GM18951 (cell line): ENCODE results near the gene MTERF1.

Experiments
- POLR2A ChIP-seq: IDR thresholded peaks from 4 replicates; pipeline ENCODE4 v1.6.1; 2011; ENCODE audit warnings: mild to moderate bottlenecking; ENCODE audit not compliant: insufficient read length, insufficient read depth; ENCODE audit errors: extremely low read depth
- in situ Hi-C: fragments of 300-500 bp; cut with MboI; formaldehyde crosslinking; loops from one replicate; pipeline ENCODE4 v1.12.0; 2022; ENCODE audit warnings: low sequenced_read_pairs, mixed read lengths, inconsistent platforms; ENCODE audit not compliant: unreplicated experiment

MTERF1 gene

DNA sequence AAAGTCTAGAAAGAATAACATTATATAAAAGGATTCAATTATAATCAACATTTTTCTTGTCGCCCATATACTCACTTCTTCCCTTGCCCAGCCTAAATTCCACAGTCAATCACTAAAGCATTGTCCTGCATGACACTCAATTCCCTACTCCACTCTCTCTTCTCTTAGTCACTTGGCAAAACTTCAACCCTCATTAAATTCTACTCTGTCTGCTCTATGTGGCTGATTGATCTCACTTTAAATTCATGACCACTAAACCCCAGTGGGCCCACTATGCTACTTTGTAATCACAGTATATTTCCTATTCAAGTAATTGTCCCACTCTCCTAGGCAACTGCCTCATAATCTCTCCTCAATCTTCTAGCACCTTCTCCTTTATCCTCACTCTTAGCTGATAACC is 54.1 kb downstream of the MTERF1 start:
- no peak for TF ChIP-seq POLR2A
- in situ Hi-C loops, result loop anchor here (25.0 kb wide), 1 partner anchor 611 kb away; the partner anchor contains the start of gene GATAD1

DNA sequence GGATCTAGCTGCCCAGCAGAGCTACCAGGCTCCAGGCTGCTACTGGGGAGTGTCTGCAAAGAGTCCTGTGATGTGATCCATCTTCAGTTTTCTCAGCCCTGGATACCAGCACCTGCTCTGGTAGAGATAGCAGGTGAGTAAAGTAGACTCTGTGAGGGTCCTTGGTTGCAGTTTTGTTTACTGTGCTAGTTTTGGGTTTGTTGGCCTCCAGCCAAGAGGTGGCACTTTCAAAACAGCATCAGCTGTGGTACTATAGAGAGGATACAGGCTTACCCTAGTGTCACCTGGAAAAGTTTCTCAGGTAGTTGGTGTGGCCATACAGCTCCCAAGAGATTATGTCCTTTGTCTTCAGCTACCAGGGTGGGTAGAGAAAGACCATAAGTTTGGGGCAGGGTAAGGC is 56.3 kb downstream of the MTERF1 start:
- TF ChIP-seq POLR2A, result no peak
- in situ Hi-C loops, result no loop called here
